ENCODE data around the gene GLRX.
A peak's percentile ranks its signal among the peaks of the same experiment; 100 is the strongest.

The GLRX gene

DNA sequence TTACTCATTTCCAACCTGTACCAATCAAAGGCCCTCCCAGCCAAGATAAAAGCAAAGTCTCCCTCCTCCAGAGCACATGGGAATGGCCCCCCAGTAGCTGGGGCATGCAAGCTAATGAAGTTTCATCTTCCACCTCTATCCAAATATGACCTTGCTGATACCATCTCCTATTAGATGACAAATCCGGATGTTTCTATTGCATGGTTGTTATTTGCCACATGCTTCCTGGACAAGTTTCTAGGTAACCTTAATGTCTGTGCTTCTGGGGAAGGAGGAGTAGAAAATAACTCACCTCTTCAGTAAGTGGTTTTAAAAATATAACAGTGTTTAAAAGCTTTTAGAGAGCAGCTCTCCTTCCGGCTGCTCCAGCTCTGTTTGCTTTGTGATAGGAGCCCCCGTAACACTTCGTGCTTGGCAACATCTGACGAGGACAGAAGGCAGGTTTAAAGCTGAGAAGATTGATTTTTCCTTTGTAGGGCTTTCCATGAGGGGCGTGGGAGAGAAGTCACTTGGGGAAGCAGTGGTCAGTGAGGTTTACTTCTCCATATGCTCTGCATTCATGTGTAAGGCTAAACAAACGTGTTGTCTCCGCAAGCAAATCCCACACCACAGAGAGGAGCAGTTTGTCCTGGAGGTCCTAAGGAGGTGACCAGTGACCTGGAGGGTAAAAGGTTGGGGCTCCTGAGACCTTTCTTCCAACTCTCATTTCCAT is 40.3 kb upstream of the GLRX start:
- no peak overlapping the region for H3K27ac ChIP-seq (ENCODE audit: low read depth, low read length)
- H3K4me3 ChIP-seq (ENCODE audit: low read depth in 1 of 2, low read length in 2 of 2): no peak overlapping the region
- H3K9ac ChIP-seq (ENCODE audit: low read depth in 1 of 2, low read length in 2 of 2): no peak overlapping the region
- H3K27me3 ChIP-seq (ENCODE audit: control insufficient read depth in 1 of 2, insufficient read depth in 2 of 2, low read length in 2 of 2): no peaks in the 10 kb centered on the region
- no peaks in the 10 kb centered on the region for H3K36me3 ChIP-seq (ENCODE audit: control insufficient read depth in 1 of 2, insufficient read depth in 2 of 2, low read length in 2 of 2)
- H3K9me3 ChIP-seq (ENCODE audit: control insufficient read depth in 1 of 2, low read length in 2 of 2): no peaks in the 10 kb centered on the region
- H3K4me1 ChIP-seq (ENCODE audit: control insufficient read depth in 1 of 2, insufficient read depth in 2 of 2, low read length in 2 of 2): peaks cover 32 to 34% of the 10 kb centered on the region in 2 donors

DNA sequence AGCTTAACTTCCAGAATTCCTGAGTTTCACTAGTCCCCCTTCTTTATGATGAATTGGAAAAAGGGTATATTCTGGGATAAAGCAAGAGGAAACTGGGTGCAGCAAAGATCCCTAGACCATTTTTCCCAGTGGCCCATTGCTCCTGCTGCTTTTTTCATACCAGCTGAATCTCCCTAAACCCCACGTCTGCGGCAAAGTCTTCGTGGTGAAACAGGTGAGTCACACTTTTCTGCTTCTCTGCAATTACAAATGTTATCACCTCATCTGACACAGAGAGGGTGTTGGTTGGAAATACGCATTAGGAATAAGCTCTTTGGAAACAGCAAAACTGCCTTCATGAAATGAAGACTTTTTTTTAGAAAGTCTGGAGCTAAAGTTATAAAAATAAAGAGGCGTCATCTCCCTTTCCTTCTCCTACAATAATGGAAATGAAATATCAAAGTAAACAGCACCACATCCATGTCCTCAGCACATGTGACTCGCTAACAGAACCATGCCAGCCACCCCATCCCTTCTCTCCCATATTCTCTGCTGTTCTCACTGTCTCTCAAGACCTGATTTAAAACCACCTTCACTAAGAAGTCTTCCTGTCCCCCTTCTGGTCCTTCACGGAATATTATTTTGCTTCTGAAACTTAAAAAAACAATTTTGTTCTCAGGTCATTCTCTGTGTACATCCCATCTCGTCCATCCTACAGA is 39.5 kb upstream of the GLRX start:
- Histone ChIP-seq H3K4me3 (ENCODE audit: low read depth in 1 of 2, low read length in 2 of 2) (peak overlapping the region in 1 of 2 donors; percentile 7), H3K27ac (ENCODE audit: low read depth, low read length) (no peak overlapping the region), H3K9me3 (ENCODE audit: control insufficient read depth in 1 of 2, low read length in 2 of 2) (no peaks in the 10 kb centered on the region), H3K36me3 (ENCODE audit: control insufficient read depth in 1 of 2, insufficient read depth in 2 of 2, low read length in 2 of 2) (no peaks in the 10 kb centered on the region), H3K4me1 (ENCODE audit: control insufficient read depth in 1 of 2, insufficient read depth in 2 of 2, low read length in 2 of 2) (peaks cover 38 to 39% of the 10 kb centered on the region in 2 donors), H3K27me3 (ENCODE audit: control insufficient read depth in 1 of 2, insufficient read depth in 2 of 2, low read length in 2 of 2) (no peaks in the 10 kb centered on the region), H3K9ac (ENCODE audit: low read depth in 1 of 2, low read length in 2 of 2) (peak overlapping the region in 1 of 2 donors; percentile 15)

DNA sequence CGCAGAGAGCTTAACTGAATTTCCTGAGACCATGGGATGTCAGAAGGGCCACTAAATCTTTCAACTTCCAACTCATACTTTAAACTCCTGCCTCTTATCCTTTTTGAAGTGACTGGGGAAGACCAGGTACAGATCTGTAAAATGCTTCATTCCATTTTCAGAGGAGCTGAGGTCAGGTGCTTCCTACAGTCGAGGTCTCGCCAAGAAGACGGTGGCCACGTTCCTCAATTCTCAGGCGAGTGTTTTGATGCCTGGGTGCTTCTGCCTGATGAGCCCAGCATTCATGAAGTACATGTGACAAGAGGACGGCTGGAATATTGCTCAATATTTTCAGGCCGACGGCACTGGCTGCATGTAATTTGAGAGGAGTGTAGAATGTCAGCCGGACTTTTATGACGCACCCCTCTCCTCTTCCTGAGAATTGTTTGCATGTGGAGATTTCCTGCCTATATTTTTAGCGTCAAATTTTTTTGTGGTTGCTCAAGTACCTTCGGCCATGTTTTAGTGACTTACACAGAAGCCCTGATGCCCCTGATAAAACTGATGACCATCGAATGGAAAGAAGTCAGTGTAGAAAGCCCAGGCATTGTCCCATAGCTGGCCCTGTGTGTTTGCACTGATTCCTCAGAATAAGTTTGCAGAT is 38.8 kb upstream of the GLRX start:
- no peaks in the 10 kb centered on the region for H3K27me3 ChIP-seq (ENCODE audit: control insufficient read depth in 1 of 2, insufficient read depth in 2 of 2, low read length in 2 of 2)
- H3K36me3 ChIP-seq (ENCODE audit: control insufficient read depth in 1 of 2, insufficient read depth in 2 of 2, low read length in 2 of 2): no peaks in the 10 kb centered on the region
- peak overlapping the region in 1 of 2 donors; percentile 15 for H3K9ac ChIP-seq (ENCODE audit: low read depth in 1 of 2, low read length in 2 of 2)
- H3K27ac ChIP-seq (ENCODE audit: low read depth, low read length): no peak overlapping the region
- H3K4me3 ChIP-seq (ENCODE audit: low read depth in 1 of 2, low read length in 2 of 2): peak overlapping the region; percentile 7 to 19
- H3K4me1 ChIP-seq (ENCODE audit: control insufficient read depth in 1 of 2, insufficient read depth in 2 of 2, low read length in 2 of 2): peaks cover 38 to 41% of the 10 kb centered on the region in 2 donors
- H3K9me3 ChIP-seq (ENCODE audit: control insufficient read depth in 1 of 2, low read length in 2 of 2): no peaks in the 10 kb centered on the region

DNA sequence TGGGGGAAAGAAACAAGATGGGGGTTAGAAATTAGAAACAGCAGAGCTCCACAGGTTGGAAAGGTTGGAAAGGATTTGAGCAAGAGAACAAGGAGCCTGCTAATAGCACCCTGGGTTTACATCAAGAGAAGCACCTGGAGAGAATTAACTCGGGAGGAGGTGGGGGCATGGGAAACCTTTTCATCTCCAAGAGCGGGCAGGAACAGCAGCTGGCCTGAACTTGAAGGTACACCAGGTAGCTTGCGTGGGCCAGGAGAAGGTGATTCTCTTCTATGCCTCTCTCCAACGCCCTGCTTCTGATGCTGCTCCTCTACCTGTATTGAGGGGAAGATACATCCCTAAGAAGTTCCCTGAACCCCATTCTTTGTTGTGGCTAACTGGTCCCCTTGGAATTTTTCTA is 37.1 kb upstream of the GLRX start:
- H3K27ac ChIP-seq (ENCODE audit: low read depth, low read length): no peak overlapping the region
- no peaks in the 10 kb centered on the region for H3K27me3 ChIP-seq (ENCODE audit: control insufficient read depth in 1 of 2, insufficient read depth in 2 of 2, low read length in 2 of 2)
- no peaks in the 10 kb centered on the region for H3K9me3 ChIP-seq (ENCODE audit: control insufficient read depth in 1 of 2, low read length in 2 of 2)
- H3K36me3 ChIP-seq (ENCODE audit: control insufficient read depth in 1 of 2, insufficient read depth in 2 of 2, low read length in 2 of 2): no peaks in the 10 kb centered on the region
- peak overlapping the region in 1 of 2 donors; percentile 12 for H3K9ac ChIP-seq (ENCODE audit: low read depth in 1 of 2, low read length in 2 of 2)
- no peak overlapping the region for H3K4me3 ChIP-seq (ENCODE audit: low read depth in 1 of 2, low read length in 2 of 2)
- H3K4me1 ChIP-seq (ENCODE audit: control insufficient read depth in 1 of 2, insufficient read depth in 2 of 2, low read length in 2 of 2): peaks cover 31 to 35% of the 10 kb centered on the region in 2 donors

DNA sequence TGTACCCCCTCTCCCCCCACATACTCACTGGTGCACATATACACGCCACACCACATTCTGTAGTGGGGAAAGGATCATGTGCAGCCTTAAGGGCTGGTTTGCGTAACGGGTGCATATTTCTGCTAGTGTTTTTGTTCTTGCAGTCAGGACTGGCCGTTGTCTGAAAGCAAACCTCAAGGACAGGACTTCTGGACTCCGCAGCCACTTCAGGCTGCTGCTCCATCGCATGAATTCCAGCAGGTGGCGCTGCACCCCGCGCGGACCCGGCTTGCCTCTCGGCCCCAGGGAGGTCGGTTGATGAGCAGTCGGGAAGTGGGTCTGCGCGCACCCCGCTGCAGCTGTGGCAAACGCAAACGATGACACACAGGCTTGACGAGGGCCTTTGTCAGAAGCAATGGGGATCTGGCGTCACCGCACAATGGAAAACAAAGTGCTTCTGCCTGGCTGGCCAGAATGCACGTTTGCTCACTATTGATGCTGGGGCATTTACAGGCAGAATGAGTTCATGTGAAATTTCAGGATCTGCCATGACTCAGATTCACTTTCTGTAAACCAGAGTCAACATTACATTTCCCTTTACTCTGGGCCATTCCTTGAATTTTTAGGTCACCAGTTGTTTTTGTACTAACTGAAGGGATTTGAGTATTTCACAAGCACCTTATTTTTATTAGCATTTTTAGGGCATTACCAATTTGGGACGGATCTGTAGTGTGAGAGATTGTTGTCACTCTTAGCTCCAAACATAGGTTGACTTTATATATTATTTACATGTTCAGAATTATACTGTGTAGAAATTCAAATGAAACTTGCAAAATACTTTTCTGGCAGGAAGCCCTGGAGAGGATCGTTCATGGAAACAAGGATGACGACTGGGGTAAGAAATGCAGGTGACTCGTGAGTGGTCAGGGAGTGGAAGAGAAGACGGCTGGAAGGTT is 36.4 kb upstream of the GLRX start:
- Histone ChIP-seq H3K9me3 (ENCODE audit: control insufficient read depth in 1 of 2, low read length in 2 of 2) (no peaks in the 10 kb centered on the region), H3K9ac (ENCODE audit: low read depth in 1 of 2, low read length in 2 of 2) (peak overlapping the region; percentile 23 to 44), H3K4me3 (ENCODE audit: low read depth in 1 of 2, low read length in 2 of 2) (peak overlapping the region; percentile 52 to 65), H3K4me1 (ENCODE audit: control insufficient read depth in 1 of 2, insufficient read depth in 2 of 2, low read length in 2 of 2) (peaks cover 25 to 33% of the 10 kb centered on the region in 2 donors), H3K27me3 (ENCODE audit: control insufficient read depth in 1 of 2, insufficient read depth in 2 of 2, low read length in 2 of 2) (no peaks in the 10 kb centered on the region), H3K36me3 (ENCODE audit: control insufficient read depth in 1 of 2, insufficient read depth in 2 of 2, low read length in 2 of 2) (no peaks in the 10 kb centered on the region), H3K27ac (ENCODE audit: low read depth, low read length) (peak overlapping the region; percentile 20)

DNA sequence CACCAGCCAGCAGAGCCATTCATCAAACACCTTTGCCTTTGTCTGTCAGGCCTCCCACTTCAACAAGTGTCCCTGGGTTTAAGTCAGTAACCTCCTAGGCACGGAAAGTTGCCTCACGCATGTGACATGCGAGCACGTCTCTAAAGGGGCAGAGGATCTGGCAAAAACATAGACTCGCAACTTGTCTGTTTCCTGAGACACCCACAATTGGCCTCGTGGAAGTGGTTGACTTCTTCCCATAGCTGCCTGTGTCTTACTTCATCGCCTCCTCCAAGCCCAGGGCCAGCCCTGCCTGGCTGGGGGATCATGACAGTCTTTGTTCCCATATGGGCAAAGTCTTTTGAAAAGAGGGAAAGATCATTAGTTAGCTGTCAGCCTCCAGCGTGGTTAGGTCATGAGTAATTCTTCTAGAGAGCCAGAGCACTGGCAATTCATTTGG is 35.5 kb upstream of the GLRX start:
- no peak overlapping the region for H3K4me3 ChIP-seq (ENCODE audit: low read depth in 1 of 2, low read length in 2 of 2)
- peak overlapping the region in 1 of 2 donors; percentile 4 for H3K9ac ChIP-seq (ENCODE audit: low read depth in 1 of 2, low read length in 2 of 2)
- H3K4me1 ChIP-seq (ENCODE audit: control insufficient read depth in 1 of 2, insufficient read depth in 2 of 2, low read length in 2 of 2): peaks cover 25 to 29% of the 10 kb centered on the region in 2 donors
- no peaks in the 10 kb centered on the region for H3K9me3 ChIP-seq (ENCODE audit: control insufficient read depth in 1 of 2, low read length in 2 of 2)
- H3K27ac ChIP-seq (ENCODE audit: low read depth, low read length): peak overlapping the region; percentile 46
- no peaks in the 10 kb centered on the region for H3K27me3 ChIP-seq (ENCODE audit: control insufficient read depth in 1 of 2, insufficient read depth in 2 of 2, low read length in 2 of 2)
- H3K36me3 ChIP-seq (ENCODE audit: control insufficient read depth in 1 of 2, insufficient read depth in 2 of 2, low read length in 2 of 2): no peaks in the 10 kb centered on the region

DNA sequence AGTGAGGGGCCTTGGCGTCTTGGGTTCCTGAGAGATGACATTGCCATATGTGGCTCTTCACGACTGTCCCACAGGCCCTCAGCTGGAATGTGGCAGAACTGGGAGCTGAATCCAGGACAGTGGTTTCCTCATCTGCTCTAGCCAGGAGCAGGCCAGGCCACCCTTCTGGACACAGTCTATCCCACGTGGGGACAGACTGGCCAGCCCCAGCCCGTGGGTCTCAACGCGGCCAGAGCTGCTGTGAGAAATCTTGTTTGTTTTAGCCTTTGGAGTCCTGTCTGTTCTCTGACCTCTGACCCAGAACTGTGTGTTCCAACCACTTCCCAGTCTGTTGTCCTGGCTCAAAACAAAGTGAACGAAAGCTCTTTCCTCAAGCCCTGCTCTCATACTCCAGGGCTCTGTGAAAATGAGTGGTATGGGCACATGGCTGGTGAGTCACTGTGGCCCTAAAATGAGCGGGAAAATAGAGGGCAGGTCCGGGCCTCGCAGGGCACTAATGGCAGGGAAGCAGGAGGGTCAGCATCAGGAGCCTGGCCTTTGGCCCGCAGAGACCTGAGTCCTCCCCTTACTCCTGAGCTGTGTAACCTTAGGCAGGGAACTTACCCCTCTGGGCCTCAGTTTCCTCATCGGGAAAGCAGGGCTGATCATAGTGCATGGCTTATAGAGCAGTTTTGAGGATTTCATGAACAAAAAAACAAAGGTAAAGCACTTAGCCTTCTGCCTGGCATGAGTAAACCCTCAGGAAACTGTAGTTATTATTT is 34.8 kb upstream of the GLRX start:
- Histone ChIP-seq H3K27me3 (ENCODE audit: control insufficient read depth in 1 of 2, insufficient read depth in 2 of 2, low read length in 2 of 2) (no peaks in the 10 kb centered on the region), H3K9me3 (ENCODE audit: control insufficient read depth in 1 of 2, low read length in 2 of 2) (no peaks in the 10 kb centered on the region), H3K4me1 (ENCODE audit: control insufficient read depth in 1 of 2, insufficient read depth in 2 of 2, low read length in 2 of 2) (peaks cover 23 to 25% of the 10 kb centered on the region in 2 donors), H3K36me3 (ENCODE audit: control insufficient read depth in 1 of 2, insufficient read depth in 2 of 2, low read length in 2 of 2) (no peaks in the 10 kb centered on the region), H3K27ac (ENCODE audit: low read depth, low read length) (peak overlapping the region; percentile 60), H3K9ac (ENCODE audit: low read depth in 1 of 2, low read length in 2 of 2) (no peak overlapping the region), H3K4me3 (ENCODE audit: low read depth in 1 of 2, low read length in 2 of 2) (no peak overlapping the region)

DNA sequence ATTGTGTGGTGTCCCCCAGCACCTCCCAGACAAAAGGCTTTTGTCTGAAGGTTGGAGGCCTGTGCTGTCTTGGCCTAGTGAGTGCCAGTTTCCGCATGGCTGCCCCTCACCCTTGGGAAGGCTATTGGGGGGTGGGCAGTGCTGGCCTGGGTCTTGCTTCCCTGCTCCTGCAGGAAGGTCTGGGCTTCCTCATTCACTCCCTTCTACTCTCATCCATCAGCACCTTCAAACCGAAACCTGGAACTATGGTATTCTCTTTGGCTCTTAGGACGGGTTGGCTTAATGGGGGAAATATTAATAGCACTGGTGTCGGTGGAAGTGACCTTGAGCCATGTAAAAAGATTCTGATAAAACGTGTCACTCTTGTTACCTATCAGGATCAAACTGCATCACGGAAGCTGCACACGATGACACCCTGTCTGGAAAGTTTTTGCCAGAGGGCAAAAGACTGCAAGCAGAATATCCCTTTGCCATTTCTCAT is 34.0 kb upstream of the GLRX start:
- Histone ChIP-seq H3K27me3 (ENCODE audit: control insufficient read depth in 1 of 2, insufficient read depth in 2 of 2, low read length in 2 of 2) (no peaks in the 10 kb centered on the region), H3K4me3 (ENCODE audit: low read depth in 1 of 2, low read length in 2 of 2) (no peak overlapping the region), H3K4me1 (ENCODE audit: control insufficient read depth in 1 of 2, insufficient read depth in 2 of 2, low read length in 2 of 2) (peaks cover 15 to 17% of the 10 kb centered on the region in 2 donors), H3K27ac (ENCODE audit: low read depth, low read length) (no peak overlapping the region), H3K9me3 (ENCODE audit: control insufficient read depth in 1 of 2, low read length in 2 of 2) (no peaks in the 10 kb centered on the region), H3K36me3 (ENCODE audit: control insufficient read depth in 1 of 2, insufficient read depth in 2 of 2, low read length in 2 of 2) (no peaks in the 10 kb centered on the region), H3K9ac (ENCODE audit: low read depth in 1 of 2, low read length in 2 of 2) (no peak overlapping the region)

DNA sequence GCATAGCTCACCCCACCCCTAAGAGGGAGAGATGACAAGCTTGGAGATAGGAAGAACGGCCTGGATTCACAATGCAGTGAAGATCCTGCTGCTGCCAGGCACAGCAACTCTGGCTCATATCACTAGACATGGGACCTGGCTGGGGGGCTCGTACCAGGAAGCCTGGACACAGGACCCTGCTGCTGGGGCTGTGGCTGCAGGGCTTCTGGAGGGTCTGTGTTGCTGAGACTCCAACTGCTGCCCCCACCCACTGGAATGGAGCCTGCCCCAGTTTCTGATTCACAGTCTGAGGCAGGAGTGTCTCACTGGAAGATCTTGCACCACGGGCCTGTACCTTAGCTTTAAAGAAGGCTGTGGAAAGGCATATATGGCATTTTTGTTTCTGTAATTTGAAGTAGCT is 31.0 kb upstream of the GLRX start:
- H3K27ac ChIP-seq (ENCODE audit: low read depth, low read length): no peak overlapping the region

More for the DNA sequence above, 31.0 kb upstream of the GLRX start:
- H3K9ac ChIP-seq (ENCODE audit: low read depth in 1 of 2, low read length in 2 of 2): no peak overlapping the region
- no peaks in the 10 kb centered on the region for H3K9me3 ChIP-seq (ENCODE audit: control insufficient read depth in 1 of 2, low read length in 2 of 2)
- H3K4me3 ChIP-seq (ENCODE audit: low read depth in 1 of 2, low read length in 2 of 2): no peak overlapping the region
- H3K27me3 ChIP-seq (ENCODE audit: control insufficient read depth in 1 of 2, insufficient read depth in 2 of 2, low read length in 2 of 2): no peaks in the 10 kb centered on the region
- no peaks in the 10 kb centered on the region for H3K36me3 ChIP-seq (ENCODE audit: control insufficient read depth in 1 of 2, insufficient read depth in 2 of 2, low read length in 2 of 2)
- peaks cover 7 to 12% of the 10 kb centered on the region in 2 donors for H3K4me1 ChIP-seq (ENCODE audit: control insufficient read depth in 1 of 2, insufficient read depth in 2 of 2, low read length in 2 of 2)
